ENCODE results near the gene PCDHB12.
"Not testable (repeated sequence)": the region's sequence is repeated elsewhere in the genome, so short reads cannot be mapped to it uniquely, and the experiment has no call there.

DNA sequence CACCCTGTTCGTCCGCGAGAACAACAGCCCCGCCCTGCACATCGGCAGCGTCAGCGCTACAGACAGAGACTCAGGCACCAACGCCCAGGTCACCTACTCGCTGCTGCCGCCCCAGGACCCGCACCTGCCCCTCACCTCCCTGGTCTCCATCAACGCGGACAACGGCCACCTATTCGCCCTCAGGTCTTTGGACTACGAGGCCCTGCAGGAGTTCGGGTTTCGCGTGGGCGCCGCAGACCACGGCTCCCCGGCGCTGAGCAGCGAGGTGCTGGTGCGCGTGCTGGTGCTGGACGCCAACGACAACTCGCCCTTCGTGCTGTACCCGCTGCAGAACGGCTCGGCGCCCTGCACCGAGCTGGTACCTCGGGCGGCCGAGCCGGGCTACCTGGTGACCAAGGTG, 27.4 kb downstream of the PCDHB12 start:
- TF ChIP-seq, protein P1, sequence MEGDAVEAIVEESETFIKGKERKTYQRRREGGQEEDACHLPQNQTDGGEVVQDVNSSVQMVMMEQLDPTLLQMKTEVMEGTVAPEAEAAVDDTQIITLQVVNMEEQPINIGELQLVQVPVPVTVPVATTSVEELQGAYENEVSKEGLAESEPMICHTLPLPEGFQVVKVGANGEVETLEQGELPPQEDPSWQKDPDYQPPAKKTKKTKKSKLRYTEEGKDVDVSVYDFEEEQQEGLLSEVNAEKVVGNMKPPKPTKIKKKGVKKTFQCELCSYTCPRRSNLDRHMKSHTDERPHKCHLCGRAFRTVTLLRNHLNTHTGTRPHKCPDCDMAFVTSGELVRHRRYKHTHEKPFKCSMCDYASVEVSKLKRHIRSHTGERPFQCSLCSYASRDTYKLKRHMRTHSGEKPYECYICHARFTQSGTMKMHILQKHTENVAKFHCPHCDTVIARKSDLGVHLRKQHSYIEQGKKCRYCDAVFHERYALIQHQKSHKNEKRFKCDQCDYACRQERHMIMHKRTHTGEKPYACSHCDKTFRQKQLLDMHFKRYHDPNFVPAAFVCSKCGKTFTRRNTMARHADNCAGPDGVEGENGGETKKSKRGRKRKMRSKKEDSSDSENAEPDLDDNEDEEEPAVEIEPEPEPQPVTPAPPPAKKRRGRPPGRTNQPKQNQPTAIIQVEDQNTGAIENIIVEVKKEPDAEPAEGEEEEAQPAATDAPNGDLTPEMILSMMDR (conservative IDR thresholded peaks at IDR 0.05; ENCODE audit: low read length) = not testable (repeated sequence)
- not testable (repeated sequence) for TF ChIP-seq EZH2phosphoT487 (IDR thresholded peaks at IDR 0.05; ENCODE audit: borderline replicate concordance)
